Hepatocyte (in vitro differentiated cells): Measurements from ENCODE around the gene TIE1. TPM values are rescaled to one million over a fixed set of nuclear protein-coding genes. Genes with fewer than 3 reads are reported as not detected.

Experiments used
- DNase-seq: peaks from one replicate; pipeline ENCODE4 v3.0.0-alpha.2; 2016; ENCODE audit warnings: low spot score
- H2AFZ ChIP-seq: fragments of 200-600 bp; sonication (generic); 2 replicates; pipeline ENCODE4 v1.6.0; 2016; ENCODE audit warnings: antibody characterized with exemption, mild to moderate bottlenecking
- H3K27ac ChIP-seq: fragments of 200-600 bp; sonication (generic); 2 replicates; pipeline ENCODE4 v1.5.1; 2016; ENCODE audit warnings: mild to moderate bottlenecking
- H3K27me3 ChIP-seq: fragments of 200-600 bp; sonication (generic); 2 replicates; pipeline ENCODE4 v1.6.1; 2016
- H3K36me3 ChIP-seq: fragments of 200-600 bp; sonication (generic); replicated peaks from 2 replicates; pipeline ENCODE4 v1.5.1; 2016; ENCODE audit warnings: low read depth; ENCODE audit not compliant: insufficient read depth
- H3K4me1 ChIP-seq: fragments of 200-600 bp; sonication (generic); 2 replicates; pipeline ENCODE4 v1.5.1; 2016; ENCODE audit warnings: mild to moderate bottlenecking, moderate library complexity; ENCODE audit not compliant: insufficient read depth
- H3K4me2 ChIP-seq: fragments of 200-600 bp; sonication (generic); 2 replicates; pipeline ENCODE4 v1.6.0; 2016
- H3K4me3 ChIP-seq: fragments of 200-600 bp; sonication (generic); 2 replicates; pipeline ENCODE4 v1.5.1; 2016; ENCODE audit warnings: mild to moderate bottlenecking
- H3K79me2 ChIP-seq: fragments of 200-600 bp; sonication (generic); 2 replicates; pipeline ENCODE4 v1.6.0; 2017; ENCODE audit warnings: mild to moderate bottlenecking
- H3K9me2 ChIP-seq: fragments of 200-600 bp; sonication (generic); replicated peaks from 2 replicates; pipeline ENCODE4 v1.6.0; 2017; ENCODE audit warnings: mild to moderate bottlenecking; ENCODE audit not compliant: insufficient read depth
- H3K9me3 ChIP-seq: fragments of 200-600 bp; sonication (generic); 2 replicates; pipeline ENCODE4 v1.5.1; 2016; ENCODE audit warnings: low read depth, mild to moderate bottlenecking
- H4K20me1 ChIP-seq: fragments of 200-600 bp; sonication (generic); 2 replicates; pipeline ENCODE4 v1.6.0; 2016; ENCODE audit warnings: mild to moderate bottlenecking; ENCODE audit not compliant: insufficient read depth, poor library complexity, severe bottlenecking
- CTCF ChIP-seq: fragments of 200-600 bp; sonication (generic); IDR thresholded peaks from 2 replicates; pipeline ENCODE4 v1.5.1; 2016; ENCODE audit warnings: antibody characterized with exemption, mild to moderate bottlenecking; ENCODE audit not compliant: poor library complexity
- EZH2 ChIP-seq: fragments of 200-600 bp; sonication (generic); IDR thresholded peaks from 2 replicates; pipeline ENCODE4 v1.6.1; 2016; ENCODE audit warnings: antibody characterized with exemption, mild to moderate bottlenecking, borderline replicate concordance
- EZH2phosphoT487 ChIP-seq: fragments of 200-600 bp; sonication (generic); IDR thresholded peaks from one replicate; pipeline ENCODE4 v1.6.1; 2018; ENCODE audit warnings: antibody characterized with exemption, mild to moderate bottlenecking, low read depth, moderate library complexity; ENCODE audit not compliant: unreplicated experiment, severe bottlenecking
- WGBS: methylation state at CpG from one replicate; pipeline ENCODE4 v1.1.6; 2016; ENCODE audit warnings: low lambda C conversion rate; ENCODE audit errors: missing lambda C conversion rate; 5-methylcytosine and 5-hydroxymethylcytosine counted together
- polyA plus RNA-seq: library from polyadenylated mRNA; unstranded; fragments of >200 nt; fragmentation: Nextera tagmentation; extraction: Ambion mirVana; gene quantifications from 2 replicates; pipeline ENCODE4 v1.2.1, GENCODE V29; 2016
- total RNA-seq: library from RNA; depleted of rRNA; stranded (reverse); fragments of >200 nt; gene quantifications from 2 replicates; pipeline ENCODE4 v1.2.3, GENCODE V29; 2014

The TIE1 gene
- total and polyA plus RNA-seq, 2 experiments from 2014 or later, result 0.33 to 1.2 TPM

- Histone ChIP-seq H3K9me3 (no peaks in the 10 kb centered on the region), H3K27me3 (no peaks in the 10 kb centered on the region), H4K20me1 (no peaks in the 10 kb centered on the region), H3K79me2 (peaks cover 24% of the 10 kb centered on the region), H3K4me2 (peak overlapping the region; percentile 85), H2AFZ (no peak overlapping the region), H3K27ac (peak overlapping the region; percentile 95), H3K4me1 (peaks cover 11% of the 10 kb centered on the region), H3K9me2 (no peaks in the 10 kb centered on the region), H3K36me3 (no peaks in the 10 kb centered on the region), H3K4me3 (no peak overlapping the region)
- WGBS, result 76% methylated on average over 11 of the region's 11 CpGs
- DNase-seq, result no peak
- TF ChIP-seq EZH2phosphoT487 (no peak), EZH2 (no peak), CTCF (no peak)
These were observed 14.7 kb upstream of the TIE1 start for GRCh38 chr1:43286115-43286514.

- Histone ChIP-seq H3K4me3 (no peak overlapping the region), H3K27ac (peak overlapping the region; percentile 95), H3K4me2 (peak overlapping the region; percentile 85)
These were observed 14.2 kb upstream of the TIE1 start for GRCh38 chr1:43286533-43286932.

GRCh38 chr1:43288058-43288784, 12.6 kb upstream of the TIE1 start:
- H3K4me2 ChIP-seq, result no peak overlapping the region
- DNase-seq, result no peak
- H3K9me3 ChIP-seq, result no peaks in the 10 kb centered on the region
- no peak for TF ChIP-seq CTCF
- no peak for TF ChIP-seq EZH2
- TF ChIP-seq EZH2phosphoT487, result no peak
- H2AFZ ChIP-seq, result no peak overlapping the region
- H3K9me2 ChIP-seq, result no peaks in the 10 kb centered on the region
- peaks cover 13% of the 10 kb centered on the region for H3K79me2 ChIP-seq
- H4K20me1 ChIP-seq, result no peaks in the 10 kb centered on the region
- no peak overlapping the region for H3K4me3 ChIP-seq
- peaks cover 11% of the 10 kb centered on the region for H3K4me1 ChIP-seq
- no peaks in the 10 kb centered on the region for H3K27me3 ChIP-seq
- no peaks in the 10 kb centered on the region for H3K36me3 ChIP-seq
- H3K27ac ChIP-seq, result no peak overlapping the region
- 84% methylated on average over 9 of the region's 9 CpGs for WGBS

More at GRCh38 chr1:43286533-43286932, 14.2 kb upstream of the TIE1 start:
- no peaks in the 10 kb centered on the region for H3K9me2 ChIP-seq
- H3K27me3 ChIP-seq, result no peaks in the 10 kb centered on the region
- H4K20me1 ChIP-seq, result no peaks in the 10 kb centered on the region
- WGBS, result 92% methylated on average over 5 of the region's 5 CpGs
- no peaks in the 10 kb centered on the region for H3K9me3 ChIP-seq
- H3K36me3 ChIP-seq, result no peaks in the 10 kb centered on the region
- DNase-seq, result no peak
- no peak for TF ChIP-seq CTCF
- no peak for TF ChIP-seq EZH2
- TF ChIP-seq EZH2phosphoT487, result no peak
- H3K79me2 ChIP-seq, result peaks cover 22% of the 10 kb centered on the region
- H3K4me1 ChIP-seq, result peaks cover 11% of the 10 kb centered on the region
- no peak overlapping the region for H2AFZ ChIP-seq
